Measurements from ENCODE around the gene PDE1C. TPM values are rescaled to one million over a fixed set of nuclear protein-coding genes. Genes with fewer than 3 reads are reported as not detected.

Gene PDE1C
- polyA plus RNA-seq, 1 of the 3 experiments (the other 2 are of a cell fraction), result 4.6 TPM

GRCh38 chr7:31747553-31747952, 322.7 kb downstream of the PDE1C start:
- Histone ChIP-seq H4K20me1 (ENCODE audit: insufficient read depth) (no peaks in the 10 kb centered on the region), H3K9me2 (no peaks in the 10 kb centered on the region), H3K27ac (ENCODE audit: low read depth in 2 of 2, low read length in 1 of 2) (no peak overlapping the region), H3K9ac (no peak overlapping the region), H3K27me3 (ENCODE audit: insufficient read depth) (peaks cover 30% of the 10 kb centered on the region; the same call in 1 of the 2 replicates), H3K4me1 (ENCODE audit: control insufficient read depth in 1 of 2, insufficient read depth in 2 of 2, low read depth in 1 of 2, low read length in 1 of 2) (no peaks in the 10 kb centered on the region), H3K4me3 (ENCODE audit: low read depth in 2 of 2, low read length in 1 of 2) (no peak overlapping the region), H3K36me3 (replicated peaks in 1 of 2; ENCODE audit: control insufficient read depth in 1 of 2, insufficient read depth in 2 of 2, low read length in 1 of 2) (no peaks in the 10 kb centered on the region), H2AFZ (ENCODE audit: low read depth) (no peak overlapping the region), H3K79me2 (ENCODE audit: insufficient read depth) (no peaks in the 10 kb centered on the region), H3F3A (replicated peaks; ENCODE audit: insufficient read depth) (no peaks in the 10 kb centered on the region), H3K4me2 (no peak overlapping the region), H3K9me3 (no peaks in the 10 kb centered on the region)
- ChIA-PET CTCF (interaction anchor here (1.0 to 1.1 kb wide), 2 partner anchors 457 to 600 kb away, joined by 3 to 4 read pairs; no protein-coding TSS in a partner anchor), POLR2A (no interaction called here)
- no peak for DNase-seq
- TF ChIP-seq, protein P1, sequence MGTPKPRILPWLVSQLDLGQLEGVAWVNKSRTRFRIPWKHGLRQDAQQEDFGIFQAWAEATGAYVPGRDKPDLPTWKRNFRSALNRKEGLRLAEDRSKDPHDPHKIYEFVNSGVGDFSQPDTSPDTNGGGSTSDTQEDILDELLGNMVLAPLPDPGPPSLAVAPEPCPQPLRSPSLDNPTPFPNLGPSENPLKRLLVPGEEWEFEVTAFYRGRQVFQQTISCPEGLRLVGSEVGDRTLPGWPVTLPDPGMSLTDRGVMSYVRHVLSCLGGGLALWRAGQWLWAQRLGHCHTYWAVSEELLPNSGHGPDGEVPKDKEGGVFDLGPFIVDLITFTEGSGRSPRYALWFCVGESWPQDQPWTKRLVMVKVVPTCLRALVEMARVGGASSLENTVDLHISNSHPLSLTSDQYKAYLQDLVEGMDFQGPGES (IDR thresholded peaks at IDR 0.05; ENCODE audit: low read depth, low read length), result no peak
- TF ChIP-seq TCF12 (IDR thresholded peaks at IDR 0.05), result no peak
- TF ChIP-seq USF1 (IDR thresholded peaks at IDR 0.05; ENCODE audit: borderline replicate concordance, low read depth), result no peak
- TF ChIP-seq MXI1 (IDR thresholded peaks at IDR 0.05; ENCODE audit: low read depth, low read length), result no peak
- TF ChIP-seq PBX3 (IDR thresholded peaks at IDR 0.05), result no peak
- no peak for TF ChIP-seq FOXJ3 (CRISPR knock-in tag; IDR thresholded peaks at IDR 0.05)
- no peak for TF ChIP-seq TEAD4 (IDR thresholded peaks at IDR 0.05; ENCODE audit: borderline replicate concordance, insufficient read depth)
- TF ChIP-seq FOXM1 (IDR thresholded peaks at IDR 0.05; ENCODE audit: low read depth), result no peak
- TF ChIP-seq RXRA (IDR thresholded peaks at IDR 0.05; ENCODE audit: borderline replicate concordance, low read depth), result no peak
- TF ChIP-seq POLR2AphosphoS5 (IDR thresholded peaks at IDR 0.05; ENCODE audit: low read depth, low read length), result no peak
- no peak for TF ChIP-seq SMC3 (IDR thresholded peaks at IDR 0.05; ENCODE audit: low read depth, low read length)
- TF ChIP-seq, protein P2, sequence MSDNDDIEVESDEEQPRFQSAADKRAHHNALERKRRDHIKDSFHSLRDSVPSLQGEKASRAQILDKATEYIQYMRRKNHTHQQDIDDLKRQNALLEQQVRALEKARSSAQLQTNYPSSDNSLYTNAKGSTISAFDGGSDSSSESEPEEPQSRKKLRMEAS (IDR thresholded peaks at IDR 0.05; ENCODE audit: low read depth), result no peak
- no peak for TF ChIP-seq RFX5 (IDR thresholded peaks at IDR 0.05; ENCODE audit: low read length)
- no peak for TF ChIP-seq NRF1 (IDR thresholded peaks at IDR 0.05; ENCODE audit: low read depth, low read length)
- TF ChIP-seq NFIC (IDR thresholded peaks at IDR 0.05; ENCODE audit: borderline replicate concordance), result no peak
- no peak for TF ChIP-seq ZBTB33 (IDR thresholded peaks at IDR 0.05; ENCODE audit: borderline replicate concordance, low read depth)
- no peak for TF ChIP-seq YY1 (IDR thresholded peaks at IDR 0.05; ENCODE audit: low read depth)
- TF ChIP-seq RCOR1 (IDR thresholded peaks at IDR 0.05; ENCODE audit: low read length), result no peak

All from SK-N-SH (cell line).